Muscle of arm (tissue), 12 donors: Measurements from ENCODE around the gene CYSLTR2. TPM values are rescaled to one million over a fixed set of nuclear protein-coding genes. Genes with fewer than 3 reads are reported as not detected.

Experiments
- DNase-seq: peaks from one replicate; pipeline ENCODE4 v3.0.0-alpha.2; 2013
- polyA plus RNA-seq, 12 donors: library from polyadenylated mRNA; unstranded; fragments of 120-200 nt; gene quantifications; one replicate each; pipeline ENCODE4 v1.2.1, GENCODE V29; 2013; ENCODE audit not compliant: insufficient read length in 12 of 12

Gene CYSLTR2
- polyA plus RNA-seq, 12 donors = 0.07 to 0.73 (median 0.33) TPM; not detected in 2

GRCh38 chr13:48739386-48739964, 85.7 kb downstream of the CYSLTR2 start:
- DNase-seq = no peak

DNA sequence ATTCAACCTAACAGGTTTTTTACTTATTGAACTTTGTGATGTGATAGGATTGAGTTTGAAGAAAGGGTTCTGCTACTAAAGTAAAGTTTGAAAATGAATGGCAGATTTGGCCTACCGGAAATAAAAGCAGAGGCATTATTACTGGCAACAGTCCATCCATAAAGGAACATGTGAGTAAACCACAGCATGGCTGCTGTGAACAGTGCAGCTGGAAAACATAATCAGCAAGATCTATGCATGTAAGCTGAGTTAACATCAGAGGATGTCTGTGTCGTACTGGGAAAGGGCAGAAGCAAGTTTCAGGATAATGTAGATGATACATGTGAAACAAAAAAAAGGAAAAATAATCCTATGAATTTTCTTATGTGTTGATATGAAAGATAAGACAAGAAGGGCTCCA, 87.6 kb downstream of the CYSLTR2 start:
- DNase-seq = no peak

DNA sequence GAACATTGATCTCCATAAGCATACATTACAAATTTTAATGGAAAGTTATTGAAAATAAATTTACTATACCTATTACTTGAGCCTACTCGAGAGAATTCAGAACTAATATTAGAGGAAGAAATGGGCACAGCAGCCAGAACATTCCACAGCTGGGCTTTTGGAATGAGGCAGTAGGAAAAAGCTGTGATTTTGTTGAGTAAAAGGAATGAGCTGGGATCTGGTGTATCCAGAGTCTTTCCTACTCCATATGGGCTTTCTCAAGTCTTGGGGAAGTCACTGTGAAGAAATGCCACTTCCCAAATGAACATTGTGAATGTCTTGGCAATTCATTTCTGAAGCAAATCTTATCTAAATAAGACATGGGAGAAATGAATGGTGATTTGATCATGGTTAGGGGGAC, 93.1 kb downstream of the CYSLTR2 start:
- DNase-seq = no peak

GRCh38 chr13:48748681-48749080, 95.0 kb downstream of the CYSLTR2 start:
- no peak for DNase-seq

GRCh38 chr13:48749144-48749543, 95.4 kb downstream of the CYSLTR2 start:
- no peak for DNase-seq

GRCh38 chr13:48749699-48750473, 96.2 kb downstream of the CYSLTR2 start:
- DNase-seq = no peak

DNA sequence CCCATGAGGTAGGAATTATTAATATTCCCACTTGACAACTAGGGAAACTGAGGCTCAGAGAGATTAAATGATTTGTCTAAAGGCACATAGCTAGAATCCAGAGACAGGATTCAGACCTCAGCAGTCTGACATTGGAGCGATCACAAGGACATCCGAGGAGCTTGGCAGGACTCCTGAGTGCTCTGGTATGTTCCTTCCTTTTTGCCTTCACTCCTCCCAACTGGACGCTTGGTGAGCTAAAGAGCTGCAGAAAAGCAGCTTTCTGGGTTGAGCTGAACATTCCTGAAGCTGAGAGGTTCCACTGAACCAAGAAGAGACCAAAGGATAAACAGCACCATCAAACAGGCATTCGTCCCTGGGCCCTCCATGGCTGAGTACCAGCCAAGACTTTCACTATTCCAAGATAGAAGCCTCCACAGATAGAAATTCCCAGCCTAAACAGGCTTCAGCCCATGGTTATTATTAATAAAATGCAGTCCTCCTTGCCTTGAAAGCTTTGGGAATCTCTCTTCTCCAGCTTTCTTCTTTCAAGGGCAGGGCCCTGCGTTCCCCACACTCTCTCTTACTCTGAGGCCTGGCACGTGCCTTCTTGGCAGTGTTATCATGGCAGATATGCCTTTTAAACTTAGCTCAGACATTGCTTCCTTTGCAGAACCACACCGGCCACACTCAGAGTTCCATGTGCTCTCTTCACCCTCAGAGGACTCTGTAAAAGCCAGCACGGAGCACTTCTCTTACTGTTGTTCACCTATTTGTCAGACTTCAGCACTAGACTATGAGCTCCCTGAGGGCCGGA, 97.1 kb downstream of the CYSLTR2 start:
- DNase-seq = no peak

- no peak for DNase-seq
Measured at GRCh38 chr13:48760626-48761025, 106.9 kb downstream of the CYSLTR2 start.

Other genes starting within 250 kb of the CYSLTR2 start
- 10 to 100 TPM in 11 of 12 donors, not detected in 1; 17.3 to 36.3 (median 24.7) TPM for gene LPAR6, start 240.8 kb upstream of the CYSLTR2 start, polyA plus RNA-seq
- 10 to 100 TPM in 11 of 12 donors, not detected in 1; 18.0 to 31.7 (median 25.1) TPM for gene RCBTB2, start 120.8 kb upstream of the CYSLTR2 start, polyA plus RNA-seq